ENCODE data around the gene GSTO1.

- TF ChIP-seq CTCF (IDR thresholded peaks at IDR 0.05; ENCODE audit: low read length) (no peak), EZH2 (optimal IDR thresholded peaks at IDR 0.05; ENCODE audit: low read depth, low read length) (no peak)
These were observed 12.1 kb upstream of the GSTO1 start for GRCh38 chr10:104242545-104242944.
